ENCODE data around the gene PVALB.
A peak's percentile ranks its signal among the peaks of the same experiment; 100 is the strongest.

Gene PVALB

DNA sequence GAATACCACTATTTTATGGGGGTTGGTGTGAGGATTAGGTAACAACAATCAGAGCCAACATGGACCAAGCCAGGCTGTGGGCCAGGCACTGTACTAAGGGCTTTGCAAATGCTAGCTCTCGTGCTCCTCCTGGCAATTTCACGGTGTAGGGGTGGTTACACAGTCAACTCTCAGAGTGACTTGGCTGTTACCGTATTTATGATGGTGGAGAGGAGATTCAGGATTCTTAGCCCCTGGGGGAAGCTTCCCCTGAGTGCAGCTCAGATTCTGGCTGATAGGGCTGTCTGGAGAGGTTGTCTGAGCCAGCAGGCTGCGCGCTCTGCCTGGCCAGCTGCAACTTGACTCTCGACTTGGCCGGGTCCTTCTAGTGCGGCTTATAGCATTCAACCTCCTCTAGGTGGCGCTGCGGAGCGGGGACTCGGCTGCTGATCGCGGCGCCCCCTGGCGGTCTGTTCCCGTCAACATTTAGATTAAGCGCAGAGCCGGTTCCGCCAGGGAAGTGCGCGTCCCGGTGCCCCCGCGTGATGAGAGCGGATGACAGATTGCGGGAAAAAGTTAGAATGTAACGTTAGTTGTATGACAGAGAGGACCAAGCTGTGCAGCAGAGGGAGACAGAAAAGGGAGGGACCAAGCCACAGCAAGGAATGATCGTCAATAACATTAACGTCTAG is 39.4 kb upstream of the PVALB start:
- in situ Hi-C loops (cut with MboI; ENCODE audit: low pct_unique_long_range_greater_than_20kb, low sequenced_read_pairs, unreplicated experiment), result no loop called here
- TF ChIP-seq, protein P1, sequence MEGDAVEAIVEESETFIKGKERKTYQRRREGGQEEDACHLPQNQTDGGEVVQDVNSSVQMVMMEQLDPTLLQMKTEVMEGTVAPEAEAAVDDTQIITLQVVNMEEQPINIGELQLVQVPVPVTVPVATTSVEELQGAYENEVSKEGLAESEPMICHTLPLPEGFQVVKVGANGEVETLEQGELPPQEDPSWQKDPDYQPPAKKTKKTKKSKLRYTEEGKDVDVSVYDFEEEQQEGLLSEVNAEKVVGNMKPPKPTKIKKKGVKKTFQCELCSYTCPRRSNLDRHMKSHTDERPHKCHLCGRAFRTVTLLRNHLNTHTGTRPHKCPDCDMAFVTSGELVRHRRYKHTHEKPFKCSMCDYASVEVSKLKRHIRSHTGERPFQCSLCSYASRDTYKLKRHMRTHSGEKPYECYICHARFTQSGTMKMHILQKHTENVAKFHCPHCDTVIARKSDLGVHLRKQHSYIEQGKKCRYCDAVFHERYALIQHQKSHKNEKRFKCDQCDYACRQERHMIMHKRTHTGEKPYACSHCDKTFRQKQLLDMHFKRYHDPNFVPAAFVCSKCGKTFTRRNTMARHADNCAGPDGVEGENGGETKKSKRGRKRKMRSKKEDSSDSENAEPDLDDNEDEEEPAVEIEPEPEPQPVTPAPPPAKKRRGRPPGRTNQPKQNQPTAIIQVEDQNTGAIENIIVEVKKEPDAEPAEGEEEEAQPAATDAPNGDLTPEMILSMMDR (IDR thresholded peaks at IDR 0.05; ENCODE audit: extremely low read depth, insufficient read depth, missing control alignments), result peak; percentile 100
- peak; percentile 77 for DNase-seq (ENCODE audit: low spot score)

DNA sequence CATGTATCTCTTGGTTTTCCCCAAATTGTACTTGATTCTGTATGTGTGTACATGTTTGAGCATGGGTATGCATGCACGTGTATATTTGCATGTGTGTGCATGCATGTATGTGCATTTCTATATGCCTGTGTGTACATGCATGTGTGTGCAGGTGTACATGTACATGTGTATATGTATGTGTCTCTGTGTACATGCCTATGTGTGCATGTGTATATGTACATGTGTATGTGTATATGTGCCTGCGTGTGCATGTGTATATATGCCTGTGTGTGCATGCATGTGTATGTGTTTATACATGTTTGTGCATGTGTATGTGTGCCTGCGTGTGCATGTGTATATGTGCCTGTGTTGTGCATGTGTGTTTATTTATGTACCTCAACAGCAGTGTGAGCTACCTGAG is 38.6 kb upstream of the PVALB start:
- TF ChIP-seq, protein P1 (IDR thresholded peaks at IDR 0.05; ENCODE audit: extremely low read depth, insufficient read depth, missing control alignments), result no peak
- in situ Hi-C loops (cut with MboI; ENCODE audit: low pct_unique_long_range_greater_than_20kb, low sequenced_read_pairs, unreplicated experiment), result no loop called here
- no peak for DNase-seq (ENCODE audit: low spot score)

DNA sequence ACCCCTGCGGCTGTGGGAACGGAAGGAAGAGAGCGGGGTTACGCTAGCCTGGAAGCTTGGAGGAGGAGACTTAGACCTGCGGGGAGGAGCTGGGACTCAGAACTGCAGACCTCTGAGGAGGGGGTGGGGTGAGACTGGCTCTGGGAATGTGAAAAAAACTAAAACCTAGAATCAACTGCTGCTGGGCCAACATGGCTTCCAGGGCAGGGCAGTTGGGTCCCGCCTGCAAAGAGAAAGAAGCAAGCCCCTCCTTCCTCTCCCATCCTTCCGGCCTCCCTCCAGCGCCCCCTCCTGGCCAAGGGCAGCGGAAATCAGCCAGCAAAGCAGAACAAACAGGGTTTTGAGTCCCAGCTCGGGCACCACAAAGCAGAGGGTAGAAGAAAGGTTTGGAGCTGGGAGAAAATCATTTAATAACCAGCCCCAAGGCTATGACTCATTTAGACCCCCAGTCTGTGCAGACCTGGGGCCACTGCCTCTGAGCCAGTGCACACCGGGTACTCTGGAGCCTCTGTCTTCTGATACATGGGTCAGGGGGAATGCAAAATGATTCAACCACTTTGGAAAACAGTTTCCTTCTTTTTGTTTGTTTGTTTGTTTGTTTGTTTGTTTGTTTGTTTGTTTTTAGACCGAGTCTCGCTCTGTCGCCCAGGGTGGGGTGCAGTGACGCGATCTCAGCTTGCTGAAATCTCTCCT is 36.7 kb upstream of the PVALB start:
- TF ChIP-seq, protein P1 (IDR thresholded peaks at IDR 0.05; ENCODE audit: extremely low read depth, insufficient read depth, missing control alignments), result peak; percentile 84
- in situ Hi-C loops (cut with MboI; ENCODE audit: low pct_unique_long_range_greater_than_20kb, low sequenced_read_pairs, unreplicated experiment), result no loop called here
- DNase-seq (ENCODE audit: low spot score), result peak; percentile 80

DNA sequence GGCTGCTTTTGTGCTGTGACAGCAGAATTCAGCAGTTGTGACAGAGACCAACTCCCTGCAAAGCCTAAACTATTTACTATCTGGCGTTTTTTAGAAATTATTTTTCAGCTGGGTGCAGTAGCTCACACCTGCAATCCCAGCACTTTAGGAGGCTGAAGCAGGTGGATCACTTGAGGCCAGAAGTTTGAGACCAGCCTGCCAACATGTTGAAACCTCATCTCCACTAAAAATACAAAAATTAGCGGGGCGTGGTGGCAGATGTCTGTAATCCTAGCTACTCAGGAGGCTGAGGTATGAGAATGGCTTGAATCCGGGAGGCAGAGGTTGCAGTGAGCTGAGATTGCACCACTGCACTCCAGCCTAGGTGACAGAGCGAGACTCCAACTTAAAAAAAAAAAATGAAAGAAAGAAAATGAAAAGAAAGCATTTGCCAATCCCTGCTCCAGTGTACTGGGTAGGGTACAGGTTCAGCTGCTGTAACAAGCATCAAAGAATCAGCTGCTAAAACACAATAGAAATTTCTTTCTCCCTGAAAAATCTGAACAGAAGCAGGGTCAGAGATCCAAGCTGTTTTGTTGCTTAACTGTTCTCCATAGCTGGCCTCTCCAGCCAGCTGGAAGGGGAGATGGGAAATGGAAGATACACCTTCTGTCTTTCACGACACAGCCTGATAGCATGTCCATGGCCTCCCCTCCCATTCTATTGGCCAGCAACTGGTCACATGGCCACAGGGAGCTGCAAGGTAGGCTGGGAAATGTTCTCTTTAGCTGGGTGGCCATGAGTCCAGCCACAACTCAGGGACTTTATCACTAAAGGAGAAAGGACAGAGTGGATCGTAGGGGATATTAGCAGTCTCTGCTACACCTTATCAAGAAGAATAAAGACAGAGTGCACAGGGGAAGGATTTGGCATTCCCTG is 35.5 kb upstream of the PVALB start:
- in situ Hi-C loops (cut with MboI; ENCODE audit: low pct_unique_long_range_greater_than_20kb, low sequenced_read_pairs, unreplicated experiment), result no loop called here
- TF ChIP-seq, protein P1 (IDR thresholded peaks at IDR 0.05; ENCODE audit: extremely low read depth, insufficient read depth, missing control alignments), result no peak
- no peak for DNase-seq (ENCODE audit: low spot score)

DNA sequence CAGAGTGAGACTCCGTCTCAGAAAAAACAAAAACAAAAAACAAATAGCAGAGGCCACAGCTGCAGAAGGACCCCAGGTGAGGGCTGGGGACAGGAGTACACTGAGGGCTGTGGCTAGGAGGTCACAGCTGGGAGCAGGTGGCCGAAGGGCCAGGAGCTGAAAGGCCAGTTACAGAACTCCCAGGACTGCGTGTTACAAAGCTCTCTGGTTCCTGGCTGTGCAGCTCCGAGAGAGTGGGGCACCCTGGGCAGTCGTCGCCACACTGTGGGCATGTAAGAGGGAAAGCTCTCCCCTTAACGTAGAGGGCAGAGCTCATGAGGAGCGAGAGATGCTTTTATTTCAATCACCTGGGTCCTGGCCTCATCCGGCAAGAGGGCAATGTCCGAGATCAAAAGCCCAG is 33.8 kb upstream of the PVALB start:
- DNase-seq (ENCODE audit: low spot score), result no peak
- TF ChIP-seq, protein P1 (IDR thresholded peaks at IDR 0.05; ENCODE audit: extremely low read depth, insufficient read depth, missing control alignments), result no peak
- in situ Hi-C loops (cut with MboI; ENCODE audit: low pct_unique_long_range_greater_than_20kb, low sequenced_read_pairs, unreplicated experiment), result no loop called here

DNA sequence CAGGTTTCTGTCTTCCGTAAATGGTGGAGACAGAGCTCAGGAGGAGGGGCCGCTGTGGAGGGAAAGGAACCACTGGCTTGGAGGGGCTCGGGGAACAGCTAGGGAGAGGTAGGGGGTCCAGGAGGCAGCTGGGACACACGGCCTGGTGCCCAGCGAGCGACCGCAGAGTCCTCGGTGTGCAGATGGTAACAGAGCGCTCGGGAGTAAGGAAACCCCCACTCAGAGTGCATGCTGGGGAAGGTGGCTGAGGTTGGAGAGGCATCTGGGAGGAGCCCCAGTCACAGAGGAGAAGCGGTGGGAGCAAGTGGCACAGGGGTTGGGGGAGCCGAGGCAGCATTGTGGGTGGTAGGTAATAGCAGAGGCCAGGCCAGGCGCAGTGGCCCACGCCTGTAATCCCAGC is 33.2 kb upstream of the PVALB start:
- TF ChIP-seq, protein P1 (IDR thresholded peaks at IDR 0.05; ENCODE audit: extremely low read depth, insufficient read depth, missing control alignments), result no peak
- in situ Hi-C loops (cut with MboI; ENCODE audit: low pct_unique_long_range_greater_than_20kb, low sequenced_read_pairs, unreplicated experiment), result no loop called here

More for the DNA sequence above, 33.2 kb upstream of the PVALB start:
- DNase-seq (ENCODE audit: low spot score), result no peak
